Type B pancreatic cell (in vitro differentiated cells): ENCODE measurements around the gene ANXA9. TPM values are rescaled to one million over a fixed set of nuclear protein-coding genes. Genes with fewer than 3 reads are reported as not detected.

Experiments
- DNase-seq: peaks from one replicate; pipeline ENCODE4 v3.0.0; 2021; ENCODE audit warnings: mixed read lengths; ENCODE audit not compliant: unreplicated experiment; ENCODE audit errors: extremely low spot score
- H3K27ac Mint-ChIP-seq: 2 replicates; pipeline ENCODE4 v1.8.0; 2021; ENCODE audit warnings: mild to moderate bottlenecking, mixed read lengths
- H3K27me3 Mint-ChIP-seq: 2 replicates; pipeline ENCODE4 v1.8.0; 2021; ENCODE audit warnings: mixed read lengths
- H3K36me3 Mint-ChIP-seq: 2 replicates; pipeline ENCODE4 v1.8.0; 2021; ENCODE audit warnings: mixed read lengths
- H3K4me1 Mint-ChIP-seq: one replicate; pipeline ENCODE4 v1.8.0; 2021; ENCODE audit warnings: mixed read lengths; ENCODE audit not compliant: unreplicated experiment
- H3K4me3 Mint-ChIP-seq: 2 replicates; pipeline ENCODE4 v1.8.0; 2021; ENCODE audit warnings: mild to moderate bottlenecking, mixed read lengths
- H3K9me3 Mint-ChIP-seq: 2 replicates; pipeline ENCODE4 v1.8.0; 2021; ENCODE audit warnings: mixed read lengths
- total RNA-seq: library from RNA; stranded (reverse); gene quantifications from 2 replicates; pipeline ENCODE4 v1.2.1, GENCODE V29; 2021; ENCODE audit warnings: low replicate concordance
- TF ChIP-seq, protein P1 (sequence below): fragments of 200-600 bp; sonication (generic); conservative IDR thresholded peaks from 2 replicates; pipeline ENCODE4 v1.5.0; 2021; ENCODE audit warnings: antibody characterized with exemption, mild to moderate bottlenecking

ANXA9 gene
- total RNA-seq, 1 donor from 2014 or later = 5.8 TPM

DNA sequence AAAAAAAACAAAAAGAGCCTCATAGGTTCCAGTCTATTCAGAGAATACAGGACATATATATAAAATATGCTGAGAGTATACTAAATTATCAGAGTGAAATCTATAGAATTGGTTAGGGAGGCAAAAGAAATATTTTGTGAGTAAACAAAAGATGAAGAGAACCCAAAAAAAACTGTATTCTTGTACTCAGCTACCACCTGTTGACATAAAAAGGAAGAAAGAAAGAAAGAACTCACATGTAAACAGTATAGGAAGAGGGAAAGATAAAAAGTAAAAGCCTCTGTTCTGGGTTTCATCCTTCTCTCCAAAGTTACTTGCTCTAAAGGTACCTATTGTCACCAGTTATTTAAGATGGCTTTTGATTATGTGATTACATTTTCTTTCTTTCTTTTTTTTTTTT, 44.4 kb downstream of the ANXA9 start:
- no peak for DNase-seq
- Mint-ChIP-seq H3K27ac (no peak overlapping the region), H3K27me3 (no peaks in the 10 kb centered on the region), H3K4me3 (no peak overlapping the region), H3K4me1 (peaks cover 4% of the 10 kb centered on the region), H3K9me3 (no peaks in the 10 kb centered on the region), H3K36me3 (peaks cover 26% of the 10 kb centered on the region)
- TF ChIP-seq, protein P1, sequence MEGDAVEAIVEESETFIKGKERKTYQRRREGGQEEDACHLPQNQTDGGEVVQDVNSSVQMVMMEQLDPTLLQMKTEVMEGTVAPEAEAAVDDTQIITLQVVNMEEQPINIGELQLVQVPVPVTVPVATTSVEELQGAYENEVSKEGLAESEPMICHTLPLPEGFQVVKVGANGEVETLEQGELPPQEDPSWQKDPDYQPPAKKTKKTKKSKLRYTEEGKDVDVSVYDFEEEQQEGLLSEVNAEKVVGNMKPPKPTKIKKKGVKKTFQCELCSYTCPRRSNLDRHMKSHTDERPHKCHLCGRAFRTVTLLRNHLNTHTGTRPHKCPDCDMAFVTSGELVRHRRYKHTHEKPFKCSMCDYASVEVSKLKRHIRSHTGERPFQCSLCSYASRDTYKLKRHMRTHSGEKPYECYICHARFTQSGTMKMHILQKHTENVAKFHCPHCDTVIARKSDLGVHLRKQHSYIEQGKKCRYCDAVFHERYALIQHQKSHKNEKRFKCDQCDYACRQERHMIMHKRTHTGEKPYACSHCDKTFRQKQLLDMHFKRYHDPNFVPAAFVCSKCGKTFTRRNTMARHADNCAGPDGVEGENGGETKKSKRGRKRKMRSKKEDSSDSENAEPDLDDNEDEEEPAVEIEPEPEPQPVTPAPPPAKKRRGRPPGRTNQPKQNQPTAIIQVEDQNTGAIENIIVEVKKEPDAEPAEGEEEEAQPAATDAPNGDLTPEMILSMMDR = no peak

DNA sequence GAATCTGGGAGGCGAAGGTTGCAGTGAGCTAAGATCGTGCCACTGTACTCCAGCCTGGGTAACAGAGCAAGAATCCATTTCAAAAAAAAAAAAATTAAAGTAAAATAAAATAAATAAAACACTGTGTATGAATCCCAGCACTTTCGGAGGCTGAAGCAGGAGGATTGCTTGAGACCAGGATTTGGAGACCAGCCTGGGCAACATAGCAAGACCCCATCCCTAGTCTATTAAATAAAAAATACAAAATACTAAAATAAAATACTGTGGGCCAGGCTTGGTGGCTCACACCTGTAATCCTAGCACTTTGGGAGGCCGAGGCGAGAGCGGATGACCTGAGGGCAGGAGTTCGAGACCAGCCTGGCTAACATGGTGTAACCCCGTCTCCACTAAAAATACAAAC, 50.1 kb downstream of the ANXA9 start:
- peaks cover 35% of the 10 kb centered on the region for H3K36me3 Mint-ChIP-seq
- TF ChIP-seq, protein P1 = no peak
- H3K27ac Mint-ChIP-seq = no peak overlapping the region
- DNase-seq = no peak
- peaks cover 4% of the 10 kb centered on the region for H3K9me3 Mint-ChIP-seq
- H3K4me1 Mint-ChIP-seq = peaks cover 5% of the 10 kb centered on the region
- no peaks in the 10 kb centered on the region for H3K27me3 Mint-ChIP-seq
- no peak overlapping the region for H3K4me3 Mint-ChIP-seq

DNA sequence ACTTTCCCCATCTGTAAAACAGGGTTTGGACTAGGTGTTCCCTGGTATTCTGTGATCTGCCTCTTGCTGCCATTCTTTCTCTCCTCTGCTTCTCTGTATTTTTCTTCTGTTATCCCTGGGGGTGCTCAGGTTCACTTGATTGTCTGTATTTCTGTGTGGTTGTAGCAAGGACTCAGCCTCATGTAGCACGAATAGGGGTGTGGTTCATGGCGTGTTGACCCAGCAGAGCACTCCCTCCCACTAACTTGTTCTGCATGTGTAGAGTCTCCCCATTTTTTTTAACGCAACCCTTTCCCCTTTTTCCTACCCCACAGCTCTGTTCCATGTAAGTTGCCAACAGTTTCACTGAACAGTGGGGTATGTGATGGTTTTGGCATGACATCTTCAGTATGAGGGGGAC, 53.1 kb downstream of the ANXA9 start:
- DNase-seq = no peak
- peak overlapping the region; percentile 97 for H3K27ac Mint-ChIP-seq
- peaks cover 34% of the 10 kb centered on the region for H3K36me3 Mint-ChIP-seq
- TF ChIP-seq, protein P1 = no peak
- H3K9me3 Mint-ChIP-seq = peaks cover 4% of the 10 kb centered on the region
- H3K4me1 Mint-ChIP-seq = peaks cover 5% of the 10 kb centered on the region
- H3K27me3 Mint-ChIP-seq = no peaks in the 10 kb centered on the region
- no peak overlapping the region for H3K4me3 Mint-ChIP-seq

DNA sequence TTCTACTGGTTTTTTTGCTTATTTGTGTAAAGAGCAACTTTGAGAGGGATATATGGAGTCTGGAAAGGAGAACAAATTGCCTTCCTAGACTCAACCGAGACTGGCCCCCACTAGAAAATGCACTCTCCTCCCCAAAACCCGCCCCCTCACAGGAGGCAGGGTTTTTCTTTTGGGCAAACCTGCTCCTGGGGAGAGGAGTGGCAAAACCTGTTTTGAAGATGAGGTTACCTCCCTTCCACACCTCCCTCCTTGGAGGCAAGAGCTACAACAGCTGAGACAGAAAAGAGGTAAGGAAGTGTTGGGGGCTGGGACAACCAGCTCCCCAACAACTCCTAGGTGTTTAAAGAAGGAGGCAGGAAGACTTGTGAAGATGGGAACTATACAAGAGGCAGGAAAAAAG, 54.3 kb downstream of the ANXA9 start, which contains the start of gene BNIPL:
Gene BNIPL, plus strand, starts transcription at position 231 of the 400 bp plus-strand sequence. Its CDS starts 140 bp downstream, at position 371.
- H3K36me3 Mint-ChIP-seq = peaks cover 33% of the 10 kb centered on the region
- peak within 1 kb of the TSS; percentile 97 for H3K27ac Mint-ChIP-seq
- no peaks in the 10 kb centered on the region for H3K27me3 Mint-ChIP-seq
- DNase-seq = no peak
- peaks cover 4% of the 10 kb centered on the region for H3K9me3 Mint-ChIP-seq
- TF ChIP-seq, protein P1 = no peak
- H3K4me3 Mint-ChIP-seq = peak within 1 kb of the TSS; percentile 91
- H3K4me1 Mint-ChIP-seq = peaks cover 5% of the 10 kb centered on the region

DNA sequence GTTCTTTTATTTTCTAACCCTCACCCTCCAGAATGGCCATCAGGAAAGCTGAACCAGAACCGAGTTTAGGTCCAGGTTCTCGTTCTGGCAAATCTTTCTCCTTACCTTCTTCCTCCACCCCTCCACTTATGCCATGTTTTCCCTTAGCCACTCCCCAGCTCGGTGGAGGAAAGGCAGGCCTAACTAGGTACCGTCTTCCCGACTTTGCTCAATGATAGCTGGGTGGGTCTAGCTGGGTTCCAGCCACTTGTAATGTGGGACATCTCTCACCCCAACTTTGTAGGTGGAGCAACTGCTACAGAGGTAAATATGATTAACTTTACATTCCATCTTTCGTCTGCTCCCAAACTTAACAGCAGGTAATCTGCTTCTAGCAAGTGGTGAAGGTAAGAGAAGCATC, 54.9 kb downstream of the ANXA9 start:
- H3K36me3 Mint-ChIP-seq = peaks cover 30% of the 10 kb centered on the region
- peak overlapping the region; percentile 96 for H3K27ac Mint-ChIP-seq
- peaks cover 5% of the 10 kb centered on the region for H3K4me1 Mint-ChIP-seq
- TF ChIP-seq, protein P1 = no peak
- DNase-seq = no peak
- peaks cover 4% of the 10 kb centered on the region for H3K9me3 Mint-ChIP-seq
- no peaks in the 10 kb centered on the region for H3K27me3 Mint-ChIP-seq
- peak overlapping the region; percentile 91 for H3K4me3 Mint-ChIP-seq

DNA sequence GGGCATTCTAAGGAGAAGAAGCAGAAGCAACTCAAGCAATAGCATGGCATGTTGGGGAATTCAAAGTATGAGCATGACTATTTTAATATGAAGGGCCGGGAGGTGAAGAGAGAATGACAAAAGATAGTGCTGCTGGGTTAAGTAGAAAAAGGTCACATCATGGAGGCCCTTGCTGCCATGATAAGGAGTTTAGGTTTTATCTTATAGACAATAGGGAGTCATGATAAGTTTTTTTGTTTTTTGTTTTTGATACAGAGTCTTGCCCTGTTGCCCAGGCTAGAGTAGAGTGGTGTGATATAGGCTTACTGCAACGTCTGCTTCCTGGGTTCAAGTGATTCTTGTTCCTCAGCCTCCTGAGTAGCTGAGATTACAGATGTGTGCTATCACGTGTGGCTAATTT, 57.4 kb downstream of the ANXA9 start:
- peaks cover 4% of the 10 kb centered on the region for H3K9me3 Mint-ChIP-seq
- peak overlapping the region; percentile 2 for H3K4me3 Mint-ChIP-seq

More for the DNA sequence above, 57.4 kb downstream of the ANXA9 start:
- Mint-ChIP-seq H3K27me3 (no peaks in the 10 kb centered on the region), H3K4me1 (peaks cover 5% of the 10 kb centered on the region), H3K27ac (no peak overlapping the region), H3K36me3 (peaks cover 26% of the 10 kb centered on the region)
- TF ChIP-seq, protein P1 = no peak
- no peak for DNase-seq
